K562 (cell line): ENCODE data around the gene PHTF1. TPM values are rescaled to one million over a fixed set of nuclear protein-coding genes. Genes with fewer than 3 reads are reported as not detected.
A peak's percentile ranks its signal among the peaks of the same experiment; 100 is the strongest.

Source experiments
- ATAC-seq: fragments of 200-7000 bp; cut with Tn5 transposase; 3 replicates; pipeline ENCODE4 v1.9.1; 2020; ENCODE audit warnings: moderate library complexity
- BruUV-seq: library from RNA; stranded (reverse); fragments of 400-500 nt; replicated peaks from 2 replicates; lab custom pipeline; 2021; lab: Mats Ljungman, UMichigan
- CTCF ChIA-PET: fragments of 300-600 bp; formaldehyde crosslinking; extraction: SDS; loops from one replicate; lab custom pipeline; 2021; ENCODE audit warnings: low intra/inter-chr PET ratio; lab: Yijun Ruan, JAX
- POLR2A ChIA-PET: fragments of 300-600, 350-650 bp; sonication (Branson Sonifier 250); formaldehyde crosslinking; extraction: SDS; loops from one replicate; lab custom pipeline; 2021; ENCODE audit warnings: antibody characterized with exemption, inconsistent platforms; lab: Yijun Ruan, JAX
- DNase-seq, 4 experiments: peaks; one replicate each; pipeline versions ENCODE4 v3.0.0 to v3.0.0-alpha.2; 2011 to 2018; ENCODE audit warnings: low spot score in 3 of 4, mixed read lengths in 3 of 4; ENCODE audit errors: extremely low read depth in 1 of 4
- FAIRE-seq: peaks from 2 replicates; lab custom pipeline; 2011; peaks lifted over from hg19 to GRCh38; lab: Jason Lieb, UNC
- H2AFZ ChIP-seq: 2 replicates; pipeline ENCODE4 v1.6.0; 2011; ENCODE audit warnings: low read depth, low read length, control low read depth, inconsistent platforms
- H3K27ac ChIP-seq: fragments of 200-600 bp; 3 replicates; pipeline ENCODE4 v1.8.0; 2011; ENCODE audit warnings: low read depth, mild to moderate bottlenecking, control low read depth, inconsistent platforms, low read length, moderate library complexity, mixed read lengths; ENCODE audit errors: extremely low read depth
- H3K27me3 ChIP-seq, 2 experiments: fragments of 300-600 bp in 1 of 2; 2 replicates in 1 of 2; 3 replicates in 1 of 2; pipeline versions ENCODE4 v1.6.0 to v1.8.0; 2011; ENCODE audit warnings: inconsistent platforms in 2 of 2, low read length in 2 of 2, mild to moderate bottlenecking in 1 of 2, mixed read lengths in 1 of 2, moderate library complexity in 1 of 2; ENCODE audit not compliant: control insufficient read depth in 2 of 2, insufficient read depth in 2 of 2
- H3K36me3 ChIP-seq: fragments of 300-600 bp; 3 replicates; pipeline ENCODE4 v1.8.0; 2011; ENCODE audit warnings: mild to moderate bottlenecking, low read length, inconsistent platforms; ENCODE audit not compliant: control insufficient read depth, insufficient read depth
- H3K4me1 ChIP-seq, 2 experiments: fragments of 200-600 bp in 1 of 2; replicated peaks in 1 of 2; 2 replicates in 1 of 2; 3 replicates in 1 of 2; pipeline versions ENCODE4 v1.5.1 to v1.8.0; 2011; ENCODE audit warnings: inconsistent platforms in 2 of 2, low read length in 2 of 2, mild to moderate bottlenecking in 1 of 2, mixed read lengths in 1 of 2, moderate library complexity in 1 of 2; ENCODE audit not compliant: control insufficient read depth in 2 of 2, insufficient read depth in 2 of 2
- H3K4me2 ChIP-seq: 2 replicates; pipeline ENCODE4 v1.6.1; 2011; ENCODE audit warnings: low read length, control low read depth, inconsistent platforms, mixed read lengths; ENCODE audit not compliant: insufficient read depth
- H3K4me3 ChIP-seq: fragments of 200-600 bp; sonication (generic), shearing (Covaris generic); 2 replicates; pipeline ENCODE4 v1.5.1; 2016; ENCODE audit warnings: control low read depth, inconsistent platforms
- H3K79me2 ChIP-seq: fragments of 200-600 bp; 3 replicates; pipeline ENCODE4 v1.8.0; 2011; ENCODE audit warnings: low read length, inconsistent platforms; ENCODE audit not compliant: control insufficient read depth, insufficient read depth
- H3K9ac ChIP-seq, 2 experiments: 2 replicates each; pipeline versions ENCODE4 v1.6.0 to v1.6.1; 2011; ENCODE audit warnings: low read depth in 2 of 2, low read length in 2 of 2, control low read depth in 1 of 2, inconsistent platforms in 1 of 2, mild to moderate bottlenecking in 1 of 2, mixed read lengths in 1 of 2; ENCODE audit not compliant: insufficient read depth in 1 of 2
- H3K9me1 ChIP-seq: one replicate; pipeline ENCODE4 v1.6.0; 2011; ENCODE audit warnings: inconsistent platforms, mild to moderate bottlenecking, low read length, moderate library complexity; ENCODE audit not compliant: control insufficient read depth, insufficient read depth
- H3K9me3 ChIP-seq: replicated peaks from 2 replicates; pipeline ENCODE4 v1.5.1; 2011; ENCODE audit warnings: low read depth, low read length, inconsistent platforms; ENCODE audit not compliant: control insufficient read depth, insufficient read depth
- H4K20me1 ChIP-seq: replicated peaks from 2 replicates; pipeline ENCODE4 v1.6.1; 2011; ENCODE audit warnings: low read length, inconsistent platforms, mixed read lengths; ENCODE audit not compliant: control insufficient read depth, insufficient read depth
- ARID1B ChIP-seq: fragments of 450-650 bp; IDR thresholded peaks from 2 replicates; pipeline ENCODE4 v1.6.1; 2016; ENCODE audit warnings: antibody characterized with exemption, mild to moderate bottlenecking, inconsistent platforms
- CBFA2T2 ChIP-seq: fragments of 450-650 bp; conservative IDR thresholded peaks from 2 replicates; pipeline ENCODE4 v1.6.1; 2017; ENCODE audit warnings: mild to moderate bottlenecking
- CBFA2T3 ChIP-seq: fragments of 450-650 bp; IDR thresholded peaks from 2 replicates; pipeline ENCODE4 v1.6.1; 2017
- DPF2 ChIP-seq: fragments of 450-650 bp; IDR thresholded peaks from 2 replicates; pipeline ENCODE4 v1.6.1; 2016
- LEF1 ChIP-seq: fragments of 450-650 bp; IDR thresholded peaks from 2 replicates; pipeline ENCODE4 v1.6.1; 2016; ENCODE audit warnings: mild to moderate bottlenecking
- MTA2 ChIP-seq: fragments of 450-650 bp; IDR thresholded peaks from 2 replicates; pipeline ENCODE4 v1.6.1; 2016; ENCODE audit warnings: low read depth
- NCOA4 ChIP-seq: fragments of 450-650 bp; IDR thresholded peaks from 2 replicates; pipeline ENCODE4 v1.6.1; 2018; ENCODE audit warnings: mild to moderate bottlenecking; ENCODE audit not compliant: partially characterized antibody
- PTBP1 ChIP-seq: fragments of 200-400 bp; formaldehyde crosslinking; IDR thresholded peaks from 2 replicates; pipeline ENCODE4 v1.6.1; 2017; ENCODE audit warnings: low read depth, low read length
- RCOR1 ChIP-seq, 2 experiments: IDR thresholded peaks; 2 replicates each; pipeline ENCODE4 v1.6.1; 2012; ENCODE audit warnings: low read depth in 2 of 2, low read length in 2 of 2, borderline replicate concordance in 1 of 2, improper control_type of control experiment in 1 of 2
- STAG1 ChIP-seq: sonication (generic); formaldehyde crosslinking; IDR thresholded peaks from 2 replicates; pipeline ENCODE4 v1.5.0; 2020; ENCODE audit warnings: missing genetic modification reagents, borderline replicate concordance
- TAL1 ChIP-seq: fragments of 450-650 bp; IDR thresholded peaks from 2 replicates; pipeline ENCODE4 v1.6.1; 2016; ENCODE audit warnings: mild to moderate bottlenecking
- TCF3 ChIP-seq: sonication (generic); formaldehyde crosslinking; IDR thresholded peaks from 2 replicates; pipeline ENCODE4 v1.4.0; 2020; ENCODE audit warnings: mild to moderate bottlenecking, missing genetic modification reagents
- ZNF384 ChIP-seq: IDR thresholded peaks from 2 replicates; pipeline ENCODE4 v1.6.1; 2012; ENCODE audit warnings: low read depth, low read length, improper control_type of control experiment
- ZNF766 ChIP-seq: fragments of 200-800 bp; sonication (Bioruptor generic); conservative IDR thresholded peaks from 2 replicates; pipeline ENCODE4 v1.6.1; 2016; ENCODE audit warnings: missing genetic modification characterization, missing compliant biosample characterization
- WGBS: fragments of 100-300 bp; shearing (Covaris generic); methylation state at CpG from one replicate; pipeline ENCODE4 v1.1.6; 2016; ENCODE audit warnings: low coverage, mixed read lengths; ENCODE audit not compliant: insufficient coverage; ENCODE audit errors: missing lambda C conversion rate; 5-methylcytosine and 5-hydroxymethylcytosine counted together
- in situ Hi-C: fragments of 300-500 bp; cut with MboI; formaldehyde crosslinking; loops from 4 replicates; pipeline ENCODE4 v1.15.0; 2018; ENCODE audit warnings: inconsistent platforms, mixed read lengths
- intact Hi-C: fragments of 100-400 bp; cut with micrococcal nuclease; formaldehyde crosslinking; loops from 2 replicates; pipeline ENCODE4 v1.14.2; 2022
- polyA plus RNA-seq, 8 experiments: library from polyadenylated mRNA; depleted of rRNA in 4 of 8; stranded (reverse) in 5 of 8; unstranded in 3 of 8; fragments of >200 nt; fragmentation: Nextera tagmentation in 2 of 8; fragmentation: Illumina TruSeq in 1 of 8; extraction: Ambion mirVana in 2 of 8; extraction: Trizol in 1 of 8; gene quantifications; 2 replicates each; pipeline versions ENCODE4 v1.2.1 to v1.2.3, GENCODE V29; 2011 to 2014; ENCODE audit warnings: inconsistent platforms in 1 of 8, missing spikeins in 1 of 8
- total RNA-seq, 7 experiments: library from RNA; depleted of rRNA in 6 of 7; stranded (reverse); fragments of >200 nt in 6 of 7; fragmentation: Illumina TruSeq in 2 of 7; extraction: Trizol in 2 of 7; gene quantifications; 2 replicates each; pipeline versions ENCODE4 v1.2.1 to v1.2.3, GENCODE V29; 2011 to 2021; ENCODE audit warnings: low replicate concordance in 1 of 7
- TF ChIP-seq, protein P1 (sequence below): sonication (generic); IDR thresholded peaks from 2 replicates; pipeline ENCODE4 v1.6.1; 2016
- TF ChIP-seq, protein P2 (sequence below): sonication (generic); formaldehyde crosslinking; IDR thresholded peaks from 2 replicates; pipeline ENCODE4 v1.8.0; 2022; ENCODE audit warnings: mild to moderate bottlenecking, missing genetic modification reagents
- TF ChIP-seq, protein P3 (sequence below): fragments of 450-650 bp; IDR thresholded peaks from 2 replicates; pipeline ENCODE4 v1.6.1; 2017; ENCODE audit warnings: mild to moderate bottlenecking, moderate library complexity
- TF ChIP-seq, protein P4 (sequence below), 2 experiments: fragments of 450-650 bp; conservative IDR thresholded peaks; 2 replicates each; pipeline ENCODE4 v1.6.1; 2017; ENCODE audit warnings: mild to moderate bottlenecking in 2 of 2, moderate library complexity in 2 of 2

The PHTF1 gene
- total and polyA plus RNA-seq, 9 of the 15 experiments (the other 6 are each of a cell fraction or from before 2014, with no cell fraction given), result 8.4 to 36.2 (median 23.0) TPM

DNA sequence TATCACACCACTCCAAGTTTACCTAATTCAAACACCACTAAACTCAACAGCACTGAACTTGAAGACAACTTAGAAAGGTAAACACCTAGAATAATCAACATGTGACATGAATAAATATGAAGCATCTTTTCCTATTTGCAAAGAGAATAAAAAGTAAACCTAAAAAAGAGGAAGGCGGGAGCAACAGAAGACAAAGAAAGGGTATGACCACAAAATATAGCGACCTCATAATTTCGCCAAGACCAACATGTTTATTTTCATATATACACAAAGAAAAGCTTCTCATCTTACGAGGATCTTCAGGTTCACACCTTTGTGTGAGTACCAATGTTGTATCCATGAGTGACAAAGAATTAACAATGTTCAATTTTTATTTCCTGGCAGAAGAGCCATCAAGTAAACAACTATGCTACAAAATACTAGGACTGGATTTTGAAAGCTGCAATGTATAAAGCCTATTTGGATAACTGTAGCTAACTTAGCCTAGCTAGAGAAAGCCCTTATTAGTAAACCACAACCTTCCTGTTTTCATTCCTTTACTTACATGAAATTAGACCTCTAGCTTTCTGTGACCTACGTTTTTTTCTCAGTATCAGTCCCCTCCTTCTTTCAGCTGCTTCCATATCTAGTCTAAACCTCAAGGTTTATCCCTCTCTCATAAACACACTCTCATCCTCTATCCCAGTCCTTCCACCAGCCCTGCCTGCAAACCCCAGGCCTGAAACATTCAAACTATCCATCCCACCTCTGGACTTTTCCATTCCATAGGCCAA, 21.3 kb upstream of the PHTF1 start:
- no TSS peak for BruUV-seq
- no peaks in the 10 kb centered on the region for H3K9me3 ChIP-seq
- no peak overlapping the region for H3K9ac ChIP-seq
- H3K27me3 ChIP-seq, result no peaks in the 10 kb centered on the region
- no peak for FAIRE-seq
- H3K4me3 ChIP-seq, result no peak overlapping the region
- peaks cover 89% of the 10 kb centered on the region for H3K79me2 ChIP-seq
- in situ Hi-C loops (no loop called here), intact Hi-C loops (no loop called here)
- CTCF ChIA-PET, result interaction anchor here (0.5 kb wide), 1 partner anchor 28 kb away, joined by 4 read pairs; no protein-coding TSS in a partner anchor
- 59% methylated on average over 5 of the region's 5 CpGs for WGBS
- H2AFZ ChIP-seq, result no peak overlapping the region
- peaks cover 28% of the 10 kb centered on the region; the same call in 1 of the 2 replicates for H4K20me1 ChIP-seq
- POLR2A ChIA-PET, result interaction anchor here (0.7 to 1.3 kb wide), 3 partner anchors 9 to 20 kb away, joined by 3 to 4 read pairs (median 4); no protein-coding TSS in a partner anchor
- H3K27ac ChIP-seq, result peak overlapping the region; percentile 33; the same call in 1 of the 3 replicates
- peaks cover 25% of the 10 kb centered on the region; the same call in 2 of the 3 replicates for H3K36me3 ChIP-seq
- peaks cover 15 to 54% of the 10 kb centered on the region in 2 experiments for H3K4me1 ChIP-seq
- peak; percentile 52 for ATAC-seq
- DNase-seq, result peak in 2 of 4 experiments; percentile 41 to 42
- H3K9me1 ChIP-seq, result no peaks in the 10 kb centered on the region
- H3K4me2 ChIP-seq, result no peak overlapping the region; the same call in 1 of the 2 replicates
- TF ChIP-seq RCOR1 (IDR thresholded peaks at IDR 0.05; ENCODE audit: borderline replicate concordance in 1 of 2, low read depth in 2 of 2, low read length in 2 of 2) (0 out of 4 replicates have a peak, but pooled peaks of 1 of the 2 experiments have one; percentile 15), STAG1 (CRISPR knock-in tag) (no peak), TCF3 (peak; percentile 58; the same call in 1 of the 2 replicates), ZNF766 (CRISPR knock-in tag) (0 out of 2 replicates have a peak, but pooled peaks have one; percentile 33), TAL1 (peak; percentile 32; the same call in 1 of the 2 replicates), MTA2 (peak; percentile 17; the same call in 1 of the 2 replicates), CBFA2T2 (peak; percentile 25; the same call in 1 of the 2 replicates), LEF1 (no peak), ZNF384 (peak; percentile 79), DPF2 (0 out of 2 replicates have a peak, but pooled peaks have one; percentile 32), ARID1B (peak; percentile 62), CBFA2T3 (peak; percentile 58), PTBP1 (no peak), NCOA4 (no peak)
- TF ChIP-seq, protein P1, sequence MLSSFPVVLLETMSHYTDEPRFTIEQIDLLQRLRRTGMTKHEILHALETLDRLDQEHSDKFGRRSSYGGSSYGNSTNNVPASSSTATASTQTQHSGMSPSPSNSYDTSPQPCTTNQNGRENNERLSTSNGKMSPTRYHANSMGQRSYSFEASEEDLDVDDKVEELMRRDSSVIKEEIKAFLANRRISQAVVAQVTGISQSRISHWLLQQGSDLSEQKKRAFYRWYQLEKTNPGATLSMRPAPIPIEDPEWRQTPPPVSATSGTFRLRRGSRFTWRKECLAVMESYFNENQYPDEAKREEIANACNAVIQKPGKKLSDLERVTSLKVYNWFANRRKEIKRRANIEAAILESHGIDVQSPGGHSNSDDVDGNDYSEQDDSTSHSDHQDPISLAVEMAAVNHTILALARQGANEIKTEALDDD, result peak; percentile 97
- TF ChIP-seq, protein P2, sequence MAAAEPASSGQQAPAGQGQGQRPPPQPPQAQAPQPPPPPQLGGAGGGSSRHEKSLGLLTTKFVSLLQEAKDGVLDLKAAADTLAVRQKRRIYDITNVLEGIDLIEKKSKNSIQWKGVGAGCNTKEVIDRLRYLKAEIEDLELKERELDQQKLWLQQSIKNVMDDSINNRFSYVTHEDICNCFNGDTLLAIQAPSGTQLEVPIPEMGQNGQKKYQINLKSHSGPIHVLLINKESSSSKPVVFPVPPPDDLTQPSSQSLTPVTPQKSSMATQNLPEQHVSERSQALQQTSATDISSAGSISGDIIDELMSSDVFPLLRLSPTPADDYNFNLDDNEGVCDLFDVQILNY (CRISPR knock-in tag), result no peak
- TF ChIP-seq, protein P3, sequence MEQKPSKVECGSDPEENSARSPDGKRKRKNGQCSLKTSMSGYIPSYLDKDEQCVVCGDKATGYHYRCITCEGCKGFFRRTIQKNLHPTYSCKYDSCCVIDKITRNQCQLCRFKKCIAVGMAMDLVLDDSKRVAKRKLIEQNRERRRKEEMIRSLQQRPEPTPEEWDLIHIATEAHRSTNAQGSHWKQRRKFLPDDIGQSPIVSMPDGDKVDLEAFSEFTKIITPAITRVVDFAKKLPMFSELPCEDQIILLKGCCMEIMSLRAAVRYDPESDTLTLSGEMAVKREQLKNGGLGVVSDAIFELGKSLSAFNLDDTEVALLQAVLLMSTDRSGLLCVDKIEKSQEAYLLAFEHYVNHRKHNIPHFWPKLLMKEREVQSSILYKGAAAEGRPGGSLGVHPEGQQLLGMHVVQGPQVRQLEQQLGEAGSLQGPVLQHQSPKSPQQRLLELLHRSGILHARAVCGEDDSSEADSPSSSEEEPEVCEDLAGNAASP, result 0 out of 2 replicates have a peak, but pooled peaks have one; percentile 12
- TF ChIP-seq, protein P4, sequence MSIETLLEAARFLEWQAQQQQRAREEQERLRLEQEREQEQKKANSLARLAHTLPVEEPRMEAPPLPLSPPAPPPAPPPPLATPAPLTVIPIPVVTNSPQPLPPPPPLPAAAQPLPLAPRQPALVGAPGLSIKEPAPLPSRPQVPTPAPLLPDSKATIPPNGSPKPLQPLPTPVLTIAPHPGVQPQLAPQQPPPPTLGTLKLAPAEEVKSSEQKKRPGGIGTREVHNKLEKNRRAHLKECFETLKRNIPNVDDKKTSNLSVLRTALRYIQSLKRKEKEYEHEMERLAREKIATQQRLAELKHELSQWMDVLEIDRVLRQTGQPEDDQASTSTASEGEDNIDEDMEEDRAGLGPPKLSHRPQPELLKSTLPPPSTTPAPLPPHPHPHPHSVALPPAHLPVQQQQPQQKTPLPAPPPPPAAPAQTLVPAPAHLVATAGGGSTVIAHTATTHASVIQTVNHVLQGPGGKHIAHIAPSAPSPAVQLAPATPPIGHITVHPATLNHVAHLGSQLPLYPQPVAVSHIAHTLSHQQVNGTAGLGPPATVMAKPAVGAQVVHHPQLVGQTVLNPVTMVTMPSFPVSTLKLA (conservative IDR thresholded peaks at IDR 0.05), result 0 out of 4 replicates have a peak, but pooled peaks have one; percentile 12 to 16
